Measurements from ENCODE around the gene CDT1.
"Not testable (repeated sequence)": the region's sequence is repeated elsewhere in the genome, so short reads cannot be mapped to it uniquely, and the experiment has no call there.

Gene CDT1

DNA sequence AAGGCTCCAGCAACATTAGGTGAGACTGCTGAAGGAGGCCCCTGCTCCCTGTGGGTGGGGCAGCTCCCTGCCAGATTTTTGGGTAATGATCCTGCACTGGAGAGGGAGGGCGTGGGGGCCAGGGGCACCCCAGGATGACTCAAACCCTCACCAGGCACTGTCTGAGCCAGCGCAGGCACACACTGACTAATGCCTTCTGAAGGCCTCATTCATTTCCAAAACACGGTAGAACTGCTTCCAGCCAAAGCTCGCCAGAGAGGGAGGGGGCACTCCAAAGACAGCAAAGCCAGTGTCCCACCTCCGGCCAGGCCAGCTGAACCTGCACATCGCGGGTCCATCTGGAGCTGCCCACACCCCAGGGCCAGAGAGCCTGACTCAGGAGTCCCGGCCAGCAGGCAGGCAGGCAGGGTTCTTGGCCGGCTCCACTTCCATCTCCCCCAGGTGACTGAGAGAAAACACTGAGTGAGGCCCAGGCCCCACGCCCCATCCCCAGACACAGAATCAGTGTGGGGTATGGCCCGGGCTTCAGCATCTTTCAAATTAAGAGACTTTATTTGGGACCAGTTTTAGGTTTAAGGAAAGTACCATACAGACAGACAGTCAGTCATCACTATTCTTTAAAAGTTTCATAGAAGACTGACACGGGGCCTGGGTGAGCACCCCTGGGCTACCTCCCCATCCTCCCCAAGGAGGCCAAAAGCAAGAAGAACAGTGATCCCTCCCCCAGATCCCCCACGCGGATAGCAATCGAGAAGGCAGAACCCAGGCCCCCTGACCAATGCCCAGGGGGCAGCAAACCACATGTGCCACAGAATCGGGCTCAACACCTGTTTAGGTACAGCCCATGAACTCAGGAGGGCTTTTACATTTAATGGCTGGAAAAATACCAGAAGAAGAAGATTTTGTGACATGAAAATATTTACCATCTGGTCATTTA is 20.9 kb upstream of the CDT1 start:
- peak; percentile 43 for DNase-seq (ENCODE audit: low read depth)

DNA sequence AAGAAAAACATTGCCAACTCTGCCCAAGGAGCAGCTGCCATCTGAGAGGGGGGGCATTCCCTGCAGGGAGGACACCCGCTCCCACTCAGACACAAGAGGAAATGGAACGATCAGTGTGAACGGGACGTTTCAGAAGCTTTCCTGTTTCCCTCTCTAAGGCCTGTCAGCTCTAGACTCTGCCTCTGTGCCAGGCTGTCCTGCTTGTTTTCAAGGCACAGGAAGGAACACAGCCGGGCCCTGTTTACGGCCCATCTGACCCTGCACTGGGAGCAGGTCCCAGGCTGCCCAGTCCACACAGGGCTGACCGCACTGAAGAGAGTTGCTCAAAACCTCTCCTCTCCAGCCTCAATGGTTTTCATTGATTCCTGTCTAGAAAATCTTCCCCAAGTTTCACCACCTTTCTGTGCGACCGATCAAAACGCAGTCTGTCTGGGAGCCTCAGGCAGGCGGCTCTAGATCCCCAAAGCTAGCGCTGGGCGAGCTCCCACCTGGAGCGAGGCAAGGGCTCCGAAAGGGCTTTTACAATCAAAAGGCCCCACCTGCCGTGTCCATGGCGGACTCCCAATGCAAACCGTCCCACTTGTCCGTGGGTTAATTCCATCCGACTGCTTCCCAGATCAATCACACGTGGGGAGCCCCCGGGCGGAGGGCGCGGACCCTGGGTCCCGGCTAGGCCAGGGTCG is 20.1 kb upstream of the CDT1 start:
- no peak for DNase-seq (ENCODE audit: low read depth)

DNA sequence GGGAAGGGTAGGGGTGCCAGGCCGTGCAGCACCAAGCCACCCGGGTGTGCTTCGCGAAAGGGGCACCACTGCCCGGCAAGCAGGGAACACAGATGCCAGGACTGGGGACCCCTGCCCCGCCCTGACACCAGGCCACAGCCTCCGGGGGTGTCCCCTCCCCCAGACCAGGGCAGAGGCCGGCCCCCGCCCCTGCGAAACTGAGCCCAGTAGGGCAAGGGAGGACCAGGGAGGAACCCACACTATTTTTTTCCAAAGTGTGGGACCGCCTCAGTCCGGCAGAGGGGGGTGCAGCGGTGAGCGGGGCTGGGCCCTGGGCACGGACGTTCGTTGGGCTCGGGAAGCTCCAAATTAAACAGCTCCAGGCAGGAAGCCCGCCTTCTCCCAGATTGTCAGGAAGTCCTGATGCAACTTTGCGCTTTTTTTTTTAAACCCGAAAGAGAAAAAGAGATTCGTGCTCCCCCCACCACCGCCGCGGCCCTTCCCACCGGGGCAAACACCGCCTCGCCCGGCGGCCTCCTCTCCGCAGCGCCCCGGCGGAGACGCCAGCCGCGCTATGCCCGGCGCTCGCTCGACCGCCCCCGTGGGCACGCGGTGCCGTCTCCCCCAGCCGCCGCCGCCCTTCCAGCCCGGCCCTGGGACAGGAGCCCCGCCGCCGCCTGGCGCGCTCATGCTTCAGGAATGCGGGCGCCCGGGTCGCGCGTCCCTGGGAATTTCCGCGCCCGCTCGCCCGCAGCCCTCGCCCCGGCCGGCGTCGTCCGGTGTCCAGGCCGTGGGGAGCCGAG is 19.3 kb upstream of the CDT1 start:
- peak; percentile 74 for DNase-seq (ENCODE audit: low read depth)

DNA sequence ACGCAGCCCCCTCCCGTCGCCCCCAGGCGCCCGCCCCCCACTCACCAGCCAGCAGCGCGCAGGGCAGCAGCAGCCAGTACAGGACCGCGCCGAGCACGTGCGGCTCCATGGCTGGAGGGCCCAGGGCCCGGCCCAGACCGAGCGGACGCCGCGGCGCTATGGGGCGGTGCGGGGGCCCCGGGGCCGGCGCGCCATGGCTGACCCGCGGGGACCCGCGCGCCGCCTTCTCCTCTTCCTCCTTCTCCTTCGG is 18.8 kb upstream of the CDT1 start:
- no peak for DNase-seq (ENCODE audit: low read depth)

DNA sequence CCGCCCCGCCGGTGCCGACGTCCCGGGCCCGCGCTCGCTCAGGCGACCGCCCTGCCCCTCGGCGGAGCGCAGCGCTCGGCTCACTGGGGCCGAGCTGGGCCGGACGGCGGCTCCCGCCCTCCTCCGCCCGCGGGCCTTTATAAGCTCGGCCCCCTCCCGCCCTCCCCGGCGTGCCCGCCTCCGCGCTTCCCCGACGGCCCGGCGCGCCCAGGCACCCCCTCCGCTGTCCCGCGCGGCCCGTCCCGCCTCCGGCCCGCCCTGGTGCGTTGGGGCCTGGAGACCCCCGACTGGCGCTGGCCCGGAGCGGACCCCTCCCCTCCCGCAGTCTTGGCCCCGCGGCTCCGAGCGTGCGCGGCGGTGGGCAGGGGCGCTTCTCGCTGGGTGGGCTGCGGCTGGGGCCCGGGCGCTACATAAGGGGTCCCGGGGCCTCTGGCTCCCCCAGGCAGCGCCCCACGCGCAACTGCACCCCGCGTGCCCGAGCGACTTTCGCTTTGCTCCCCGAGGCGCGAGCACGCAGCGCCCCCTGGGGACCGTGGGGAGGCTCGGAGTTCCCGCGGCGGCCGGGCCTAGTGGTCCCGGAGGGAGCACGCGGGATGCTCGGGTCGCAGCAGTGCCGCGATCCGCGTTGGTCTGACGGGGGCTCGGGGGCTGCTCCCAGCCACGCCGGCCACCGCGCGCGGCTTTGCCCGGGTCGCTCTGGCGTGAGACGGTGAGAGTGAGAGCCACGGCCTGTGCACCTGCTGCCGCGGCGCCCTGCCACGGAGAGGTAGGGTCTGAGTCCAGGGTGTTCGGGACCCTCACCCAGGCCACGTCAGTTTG is 18.3 kb upstream of the CDT1 start, which contains the start of gene PIEZO1:
Gene PIEZO1 (minus strand): TSS at position 115 of the 819 bp plus-strand sequence. CDS start 256 bp downstream, outside the sequence.
- DNase-seq (ENCODE audit: low read depth), result no peak

DNA sequence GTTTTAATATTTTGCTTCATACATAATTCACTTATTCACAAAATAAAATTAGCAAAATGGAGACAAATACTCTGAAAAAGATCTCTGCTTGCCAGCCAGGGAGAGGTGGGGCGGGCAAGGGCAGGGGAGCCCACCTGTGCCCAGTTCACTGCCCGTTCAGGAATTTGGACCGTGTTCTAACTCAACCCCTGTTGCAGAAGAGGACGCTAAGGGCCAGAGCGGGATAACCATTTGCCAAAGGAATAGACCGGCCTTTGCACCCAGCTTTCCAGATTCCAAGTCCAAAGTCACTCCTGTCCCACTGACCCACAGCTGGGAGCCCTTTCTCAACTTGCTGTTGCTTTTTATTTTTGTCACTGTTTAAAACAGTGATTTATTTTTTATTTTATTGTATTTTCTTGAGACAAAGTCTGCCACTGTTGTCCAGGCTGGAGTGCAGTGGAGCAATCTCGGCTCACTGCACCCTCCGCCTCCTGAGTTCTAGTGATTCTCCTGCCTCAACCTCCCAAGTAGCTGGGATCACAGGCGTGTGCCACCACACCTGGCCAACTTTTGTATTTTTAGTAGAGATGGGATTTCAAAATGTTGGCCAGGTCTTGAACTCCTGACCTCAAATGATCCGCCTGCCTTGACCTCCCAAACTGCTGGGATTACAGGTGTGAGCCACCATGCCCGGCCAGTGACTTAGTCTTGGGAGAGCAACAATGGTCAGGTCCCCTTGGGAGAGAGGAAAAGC is 15.8 kb upstream of the CDT1 start:
- DNase-seq (ENCODE audit: low read depth), result no peak

DNA sequence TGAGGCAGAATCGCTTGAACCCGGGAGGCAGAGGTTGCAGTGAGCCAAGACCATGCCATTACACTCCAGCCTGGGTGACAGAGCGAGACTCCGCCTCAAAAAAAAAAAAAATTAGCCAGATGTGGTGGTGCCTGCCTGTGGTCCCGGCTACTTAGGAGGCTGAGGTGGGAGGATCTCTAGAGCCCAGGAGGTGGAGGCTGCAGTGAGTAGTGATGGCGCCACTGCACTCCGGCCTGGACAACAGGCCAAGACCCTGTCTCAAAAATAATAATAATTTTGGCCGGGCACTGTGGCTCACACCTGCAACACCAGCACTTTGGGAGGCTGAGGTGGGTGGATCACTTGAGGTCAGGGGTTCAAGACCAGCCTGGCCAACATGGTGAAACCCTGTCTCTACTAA is 14.8 kb upstream of the CDT1 start:
- DNase-seq (ENCODE audit: low read depth), result not testable (repeated sequence)

DNA sequence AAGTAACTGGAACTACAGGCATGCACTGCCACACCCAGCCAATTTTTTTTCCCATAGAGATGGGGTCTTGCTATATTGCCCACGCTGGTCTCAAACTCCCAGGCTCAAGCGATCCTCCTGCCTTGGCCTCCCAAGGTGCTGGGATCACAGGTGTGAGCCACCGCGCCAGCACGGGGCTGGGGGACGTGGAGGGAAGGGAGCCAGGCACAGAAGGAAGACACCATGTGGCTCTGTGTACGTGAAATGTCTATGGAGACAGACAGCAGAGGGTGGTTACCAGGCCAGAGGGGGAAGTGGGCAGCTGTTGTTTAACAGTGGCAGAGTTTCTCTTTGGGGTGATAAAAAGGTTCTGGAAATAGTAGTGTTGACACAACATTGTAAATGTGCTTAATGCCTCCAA is 14.0 kb upstream of the CDT1 start:
- no peak for DNase-seq (ENCODE audit: low read depth)

DNA sequence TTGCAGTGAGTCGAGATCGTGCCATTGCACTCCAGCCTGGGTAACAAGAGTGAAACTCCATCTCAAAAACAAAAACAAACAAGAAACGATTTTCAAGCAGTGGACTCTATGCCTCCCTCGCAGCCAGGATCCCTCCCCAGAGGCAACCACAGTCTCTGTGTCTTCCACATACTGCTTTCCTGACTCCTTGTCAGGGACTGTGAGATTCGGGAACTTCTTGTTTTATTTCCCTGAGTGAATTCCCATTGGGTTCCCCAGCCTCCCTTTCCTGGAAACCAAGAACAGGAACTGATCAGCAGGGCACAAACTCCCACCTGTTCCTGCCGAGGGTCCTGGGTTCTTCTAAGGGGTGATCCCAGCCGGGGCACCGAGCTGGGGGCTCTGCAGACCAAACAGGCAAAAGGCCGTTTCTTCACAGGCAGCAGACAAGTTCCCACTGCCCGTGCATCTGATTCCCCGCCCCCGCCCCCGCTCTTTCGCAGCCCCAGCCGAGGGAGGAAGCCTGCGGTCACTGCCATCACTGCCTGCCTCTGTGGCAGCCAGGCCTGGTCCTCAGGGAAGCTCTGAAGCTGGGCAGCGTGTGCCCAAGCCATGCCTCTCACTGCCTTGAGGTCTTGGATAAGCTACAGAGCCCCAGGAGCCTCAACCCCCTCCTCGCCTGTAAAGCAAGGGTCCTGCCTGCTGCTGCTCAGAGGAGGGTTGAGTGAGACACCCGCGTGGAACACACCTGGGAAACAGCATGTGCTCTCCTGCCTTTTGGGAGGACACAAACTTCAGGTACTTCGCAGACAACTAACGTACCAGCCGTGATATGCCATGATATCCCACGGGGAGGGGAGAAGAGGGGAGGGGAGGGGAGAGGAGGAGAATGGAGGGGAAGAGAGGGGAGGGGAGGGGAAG is 13.0 kb upstream of the CDT1 start:
- no peak for DNase-seq (ENCODE audit: low read depth)

DNA sequence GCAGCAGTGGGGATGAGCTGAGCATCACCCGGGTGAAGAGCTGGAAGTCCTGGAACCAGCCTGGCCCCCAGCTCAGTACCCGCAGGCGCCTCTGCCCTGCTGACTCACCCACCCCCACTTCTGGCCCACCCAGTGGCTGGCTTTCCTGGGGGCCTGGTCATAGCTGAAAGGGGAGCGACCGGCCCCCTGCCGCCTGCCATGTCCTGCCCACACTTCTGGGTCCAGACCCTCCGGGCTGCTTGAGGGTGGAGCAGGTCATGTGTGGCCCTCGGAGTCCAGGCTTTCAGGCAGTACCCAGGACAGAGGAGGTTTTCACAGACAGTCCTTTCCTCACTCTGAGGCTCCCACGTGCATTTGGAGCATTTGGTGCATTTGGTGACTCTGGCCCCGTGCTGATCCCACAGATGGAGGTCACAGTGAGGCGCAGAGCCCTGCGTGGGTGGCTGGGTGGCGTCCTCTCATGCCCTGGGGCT is 11.5 kb upstream of the CDT1 start:
- no peak for DNase-seq (ENCODE audit: low read depth)

DNA sequence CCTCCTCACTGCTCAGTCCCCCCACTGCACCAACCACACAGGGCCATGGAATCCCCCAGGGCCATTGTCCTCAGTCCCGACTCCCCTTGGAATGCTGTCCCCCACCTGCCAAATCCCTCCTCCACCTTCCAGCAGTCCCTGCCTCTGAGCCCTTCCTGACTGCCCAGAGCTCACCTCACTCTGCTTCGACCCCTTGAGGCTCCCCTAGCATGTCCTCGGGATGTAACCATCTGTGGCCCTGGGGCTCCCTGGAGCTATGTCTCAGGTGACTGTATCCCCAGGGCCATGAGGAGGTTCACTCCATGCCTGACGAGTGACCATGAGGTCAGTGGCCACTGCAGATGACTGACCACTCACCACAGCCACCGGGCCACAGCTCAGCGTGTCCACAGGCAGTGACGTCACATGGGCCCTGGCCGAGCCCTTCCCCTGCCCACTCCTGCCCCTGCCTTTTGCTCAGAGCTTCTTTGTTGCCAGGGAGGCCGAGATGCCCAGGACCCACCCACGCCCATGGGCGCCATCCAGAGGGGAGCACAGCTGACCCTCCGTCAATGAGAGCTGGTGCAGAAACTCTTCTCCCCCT is 10.8 kb upstream of the CDT1 start:
- no peak for DNase-seq (ENCODE audit: low read depth)

DNA sequence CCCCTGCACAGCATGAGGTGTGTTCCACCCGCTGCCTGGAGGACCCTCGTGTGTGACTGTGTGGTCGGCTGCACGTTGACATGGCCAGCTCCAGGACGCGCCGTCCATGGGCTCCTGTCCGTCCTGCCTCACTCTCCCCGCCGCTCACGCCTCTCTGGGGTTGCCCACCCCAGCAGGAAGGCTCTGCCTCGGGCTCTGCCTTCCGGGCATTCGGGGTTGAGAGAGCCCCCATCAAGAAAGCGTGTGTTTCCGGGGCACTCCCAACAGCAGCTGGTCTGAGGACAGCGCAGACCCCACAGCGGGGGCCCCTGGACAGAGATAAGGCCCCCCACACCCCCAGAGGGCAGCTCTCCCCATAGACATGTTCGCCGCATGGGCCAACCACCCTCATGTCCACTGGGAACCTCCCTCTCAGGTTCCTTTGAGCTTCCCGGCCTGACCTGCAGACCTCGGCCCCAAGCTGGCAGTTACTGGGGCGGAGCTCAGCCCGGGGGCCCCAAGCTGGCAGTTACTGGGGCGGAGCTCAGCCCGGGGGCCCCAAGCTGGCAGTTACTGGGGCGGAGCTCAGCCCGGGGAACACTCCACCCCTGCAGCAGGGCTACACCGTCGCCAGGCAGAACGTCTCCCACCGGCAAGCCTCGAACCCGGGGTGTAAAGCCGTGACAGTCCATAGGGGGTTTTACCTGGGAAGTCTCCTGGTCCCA is 10.2 kb upstream of the CDT1 start:
- DNase-seq (ENCODE audit: low read depth), result no peak

DNA sequence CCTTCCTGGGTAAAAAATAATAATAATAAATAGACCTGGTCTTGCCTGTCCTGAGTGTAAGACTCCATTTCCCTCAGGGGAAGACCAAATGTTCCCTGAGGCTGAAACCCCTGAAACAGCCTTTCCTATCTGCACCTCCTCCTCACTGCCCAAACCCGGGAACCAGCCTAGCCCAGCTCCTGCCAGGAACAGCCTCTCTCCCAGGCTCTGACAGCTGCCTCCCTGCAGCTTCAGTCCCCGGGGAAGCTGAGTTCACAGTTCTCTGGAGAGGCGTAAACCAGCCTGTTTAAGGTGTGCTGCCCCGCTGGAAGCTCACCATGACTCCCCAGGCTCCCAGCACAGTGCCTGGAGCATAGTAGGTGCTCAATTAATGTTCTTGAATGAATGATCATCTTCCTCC is 7.3 kb upstream of the CDT1 start:
- no peak for DNase-seq (ENCODE audit: low read depth)

DNA sequence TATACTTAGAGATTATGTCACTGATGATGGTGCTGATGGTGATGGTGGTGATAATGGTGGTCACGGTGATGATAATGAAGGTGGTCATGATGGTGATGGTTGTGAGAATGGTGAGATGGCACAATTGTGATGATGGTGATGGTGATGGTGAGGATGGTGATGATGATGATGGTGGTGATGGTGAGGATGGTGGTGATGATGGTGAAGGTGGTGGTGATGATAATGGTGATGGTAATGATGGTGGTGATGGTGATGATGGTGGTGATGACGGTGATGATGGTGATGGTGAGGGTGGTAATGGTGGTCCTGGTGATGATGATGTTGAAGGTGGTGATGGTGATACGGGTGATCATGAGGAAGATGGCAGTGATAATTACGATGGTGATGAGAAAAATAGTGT is 5.5 kb upstream of the CDT1 start:
- no peak for DNase-seq (ENCODE audit: low read depth)

DNA sequence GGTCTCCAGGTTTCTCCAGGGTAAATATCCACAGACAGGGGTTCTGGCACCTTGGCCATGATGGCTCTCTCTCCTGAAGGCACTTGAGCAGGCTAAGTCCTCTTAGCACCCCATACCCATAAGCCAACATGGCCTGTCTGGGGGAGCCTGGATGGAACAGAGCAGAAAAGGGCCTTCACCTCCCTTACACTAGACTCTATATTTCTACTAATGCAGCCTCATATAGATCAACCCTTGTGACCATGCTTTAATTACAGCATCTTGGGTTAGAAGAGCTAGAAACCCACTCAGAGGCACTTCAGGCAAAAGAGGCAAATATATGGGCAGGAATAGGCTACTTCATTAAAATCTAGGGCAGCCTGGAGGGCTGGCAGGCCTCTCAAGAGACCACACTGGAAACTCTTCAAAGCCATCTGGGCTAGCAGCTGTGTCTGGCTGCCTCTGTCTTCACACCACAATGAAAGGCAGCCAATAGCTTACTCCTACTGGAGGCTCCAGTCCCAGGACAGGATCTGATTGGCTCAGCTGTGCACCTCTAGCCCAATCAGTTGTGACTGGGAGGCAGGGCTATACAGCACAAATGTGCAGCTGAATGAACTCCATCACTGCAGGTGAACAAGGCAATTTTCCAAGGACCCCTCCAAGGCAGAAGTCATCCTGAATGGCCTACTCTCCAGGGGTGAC is 4.7 kb upstream of the CDT1 start:
- no peak for DNase-seq (ENCODE audit: low read depth)

DNA sequence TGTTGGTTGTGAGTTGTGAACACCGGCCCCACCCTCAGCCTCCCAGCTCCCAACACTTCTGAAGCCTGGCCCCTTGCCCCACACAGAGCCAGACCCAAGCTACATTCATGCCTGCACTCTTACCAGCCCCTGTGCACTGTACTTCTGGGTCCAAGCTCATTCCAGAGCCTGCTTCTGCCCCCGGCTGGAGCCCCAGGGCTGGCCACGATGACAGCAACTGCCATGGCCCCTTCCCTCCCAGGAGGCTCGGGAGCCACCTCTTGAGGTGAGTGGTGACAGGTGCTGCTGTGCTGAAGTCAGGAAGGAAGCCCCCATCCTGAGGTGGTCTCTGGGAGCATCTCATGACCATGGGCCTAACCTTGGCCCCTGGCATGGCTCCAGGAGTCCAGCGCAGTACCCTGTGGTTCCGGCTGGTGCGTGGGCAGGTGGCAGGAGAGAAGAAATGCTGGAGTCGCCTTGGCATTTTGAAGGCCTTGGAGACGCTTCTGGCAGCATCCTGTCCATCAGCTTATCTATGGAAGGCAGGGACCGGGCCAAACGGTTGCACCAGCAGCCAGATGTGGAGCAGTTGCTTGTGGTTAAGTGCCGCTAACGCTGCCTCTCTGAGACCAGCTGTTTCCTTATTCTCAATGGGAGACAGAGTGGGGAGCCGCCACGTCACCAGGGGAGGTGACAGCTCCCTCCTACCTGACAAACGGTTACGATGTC is 3.9 kb upstream of the CDT1 start:
- DNase-seq (ENCODE audit: low read depth), result no peak

DNA sequence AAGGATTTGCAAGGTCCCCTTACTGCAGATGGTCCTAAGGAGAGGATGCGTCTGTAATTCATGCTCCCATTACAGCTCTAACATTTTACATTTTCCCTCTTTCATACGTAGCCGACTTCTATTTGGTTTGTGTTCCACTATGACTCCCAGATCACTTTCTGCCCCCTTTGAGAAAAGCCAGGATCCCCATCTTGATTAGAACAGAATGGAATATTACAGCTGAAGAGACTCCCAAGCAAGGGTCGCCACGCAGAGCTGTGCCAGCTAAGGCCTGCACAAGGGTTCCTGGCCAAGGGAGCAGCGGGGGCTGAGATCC is 3.4 kb upstream of the CDT1 start:
- no peak for DNase-seq (ENCODE audit: low read depth)

DNA sequence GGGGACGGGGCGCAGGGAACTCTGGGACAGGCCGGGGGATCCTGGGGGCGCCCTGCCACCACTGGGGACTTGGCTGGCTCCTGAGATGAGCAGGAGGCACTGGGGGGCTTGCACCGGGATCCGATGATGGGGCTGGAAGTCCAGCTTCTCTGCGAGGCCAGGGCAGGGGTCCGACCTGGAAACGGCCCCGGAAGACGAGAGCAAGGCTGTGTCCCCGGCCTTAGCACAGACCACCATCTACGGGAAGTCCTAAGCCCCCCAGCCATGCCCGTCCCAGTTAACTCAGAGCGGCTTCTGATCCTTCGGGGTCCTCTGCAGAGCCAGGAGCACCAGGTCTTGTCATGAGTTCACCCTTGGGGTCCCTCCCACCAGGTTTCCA is 573 bp downstream of the CDT1 start:
- DNase-seq (ENCODE audit: low read depth), result no peak
